IMR-90 (cell line): ENCODE data around the gene TRAPPC10. TPM values are rescaled to one million over a fixed set of nuclear protein-coding genes. Genes with fewer than 3 reads are reported as not detected.
A peak's percentile ranks its signal among the peaks of the same experiment; 100 is the strongest.

ENCODE experiments used
- ATAC-seq: fragments of 200-7000 bp; cut with Tn5 transposase; 2 replicates; pipeline ENCODE4 v1.9.1; 2020; ENCODE audit warnings: low read depth, mild to moderate bottlenecking, moderate library complexity
- BruUV-seq: library from RNA; stranded (reverse); fragments of 400-500 nt; replicated peaks from 2 replicates; lab custom pipeline; 2021; lab: Mats Ljungman, UMichigan
- CTCF ChIA-PET: fragments of 300-600 bp; formaldehyde crosslinking; extraction: SDS; loops from one replicate; lab custom pipeline; 2021; ENCODE audit warnings: antibody characterized with exemption; lab: Yijun Ruan, JAX
- POLR2A ChIA-PET: fragments of 300-600 bp; sonication (Branson Sonifier 250); formaldehyde crosslinking; loops from one replicate; lab custom pipeline; 2022; ENCODE audit warnings: antibody characterized with exemption; ENCODE audit not compliant: unreplicated experiment; lab: Charles Lee
- DNase-seq: peaks from one replicate; pipeline ENCODE4 v3.0.0; 2013
- H2AFZ ChIP-seq: replicated peaks from 2 replicates; pipeline ENCODE3; 2013; ENCODE audit warnings: low read length, mild to moderate bottlenecking; ENCODE audit not compliant: poor library complexity
- H2AK5ac ChIP-seq: 2 replicates; pipeline ENCODE4 v1.6.1; 2013; ENCODE audit warnings: low read depth, low read length, inconsistent platforms
- H2AK9ac ChIP-seq: replicated peaks from 2 replicates; pipeline ENCODE3; 2013; ENCODE audit warnings: mild to moderate bottlenecking, low read depth, low read length, moderate library complexity; ENCODE audit not compliant: poor library complexity
- H2BK120ac ChIP-seq: 2 replicates; pipeline ENCODE4 v1.6.1; 2013; ENCODE audit warnings: low read depth, low read length, inconsistent platforms
- H2BK15ac ChIP-seq: 3 replicates; pipeline ENCODE4 v1.6.1; 2013; ENCODE audit warnings: low read depth, low read length, inconsistent platforms
- H2BK20ac ChIP-seq: 2 replicates; pipeline ENCODE4 v1.6.1; 2013; ENCODE audit warnings: low read depth, mild to moderate bottlenecking, inconsistent platforms, low read length, moderate library complexity
- H2BK5ac ChIP-seq: 2 replicates; pipeline ENCODE4 v1.6.1; 2013; ENCODE audit warnings: mild to moderate bottlenecking, low read depth, low read length, inconsistent platforms; ENCODE audit not compliant: poor library complexity, severe bottlenecking
- H3K14ac ChIP-seq: replicated peaks from 2 replicates; pipeline ENCODE4 v1.6.1; 2013; ENCODE audit warnings: low read depth, low read length, inconsistent platforms
- H3K18ac ChIP-seq: 2 replicates; pipeline ENCODE4 v1.6.1; 2013; ENCODE audit warnings: low read depth, low read length, control low read depth
- H3K23ac ChIP-seq: 2 replicates; pipeline ENCODE4 v1.6.1; 2013; ENCODE audit warnings: low read depth, low read length, inconsistent platforms
- H3K27ac ChIP-seq: 2 replicates; pipeline ENCODE4 v1.5.1; 2013; ENCODE audit warnings: mild to moderate bottlenecking, control low read depth, low read length; ENCODE audit not compliant: insufficient read depth
- H3K27me3 ChIP-seq: 2 replicates; pipeline ENCODE4 v1.6.1; 2013; ENCODE audit warnings: low read length; ENCODE audit not compliant: control insufficient read depth, insufficient read depth
- H3K36me3 ChIP-seq: 2 replicates; pipeline ENCODE4 v1.6.1; 2013; ENCODE audit warnings: low read length, mixed read lengths; ENCODE audit not compliant: control insufficient read depth, insufficient read depth
- H3K4ac ChIP-seq: 2 replicates; pipeline ENCODE4 v1.6.1; 2013; ENCODE audit warnings: low read depth, low read length, inconsistent platforms
- H3K4me1 ChIP-seq: 2 replicates; pipeline ENCODE4 v1.6.1; 2013; ENCODE audit warnings: low read length, mixed read lengths; ENCODE audit not compliant: control insufficient read depth, insufficient read depth
- H3K4me2 ChIP-seq: 2 replicates; pipeline ENCODE4 v1.6.1; 2013; ENCODE audit warnings: low read depth, mild to moderate bottlenecking, control low read depth, low read length, moderate library complexity
- H3K4me3 ChIP-seq: 2 replicates; pipeline ENCODE4 v1.5.1; 2013; ENCODE audit warnings: low read depth, mild to moderate bottlenecking, control low read depth, low read length, moderate library complexity; ENCODE audit not compliant: insufficient read depth
- H3K56ac ChIP-seq: 2 replicates; pipeline ENCODE4 v1.6.1; 2013; ENCODE audit warnings: low read length, inconsistent platforms; ENCODE audit not compliant: insufficient read depth; ENCODE audit errors: extremely low read depth
- H3K79me1 ChIP-seq, 2 experiments: 2 replicates each; pipeline ENCODE4 v1.6.1; 2013; ENCODE audit warnings: low read length in 2 of 2, inconsistent platforms in 1 of 2, low read depth in 1 of 2
- H3K9ac ChIP-seq: 2 replicates; pipeline ENCODE4 v1.6.1; 2013; ENCODE audit warnings: low read depth, low read length, control low read depth
- H3K9me1 ChIP-seq: 2 replicates; pipeline ENCODE4 v1.6.1; 2013; ENCODE audit warnings: low read length, inconsistent platforms; ENCODE audit not compliant: insufficient read depth
- H3K9me3 ChIP-seq: 2 replicates; pipeline ENCODE4 v1.6.1; 2013; ENCODE audit warnings: low read length; ENCODE audit not compliant: control insufficient read depth, insufficient read depth
- H4K20me1 ChIP-seq: 2 replicates; pipeline ENCODE4 v1.6.1; 2013; ENCODE audit warnings: low read length, inconsistent platforms; ENCODE audit not compliant: insufficient read depth
- H4K5ac ChIP-seq: 2 replicates; pipeline ENCODE4 v1.6.1; 2013; ENCODE audit warnings: mild to moderate bottlenecking, low read depth, low read length, control low read depth
- H4K8ac ChIP-seq, 2 experiments: 2 replicates each; pipeline ENCODE4 v1.6.1; 2013; ENCODE audit warnings: low read depth in 2 of 2, low read length in 2 of 2, control low read depth in 1 of 2, inconsistent platforms in 1 of 2
- H4K91ac ChIP-seq: 2 replicates; pipeline ENCODE4 v1.6.1; 2013; ENCODE audit warnings: low read depth, low read length, inconsistent platforms; ENCODE audit not compliant: insufficient read depth
- BHLHE40 ChIP-seq: fragments of 150-350 bp; IDR thresholded peaks from 2 replicates; pipeline ENCODE4 v1.6.1; 2016; ENCODE audit warnings: mild to moderate bottlenecking, low read depth, low read length
- CEBPB ChIP-seq: IDR thresholded peaks from 2 replicates; pipeline ENCODE4 v1.6.1; 2012; ENCODE audit warnings: low read depth, low read length, improper control_type of control experiment
- CHD1 ChIP-seq: IDR thresholded peaks from 2 replicates; pipeline ENCODE4 v1.6.1; 2012; ENCODE audit warnings: low read depth, low read length, improper control_type of control experiment
- CTCF ChIP-seq: conservative IDR thresholded peaks from 2 replicates; pipeline ENCODE4 v1.5.1; 2012; ENCODE audit warnings: mild to moderate bottlenecking, low read depth, low read length, improper control_type of control experiment
- ELK1 ChIP-seq: fragments of 150-350 bp; IDR thresholded peaks from 2 replicates; pipeline ENCODE4 v1.6.1; 2016; ENCODE audit warnings: low read depth, mild to moderate bottlenecking, low read length, moderate library complexity, borderline replicate concordance
- FOS ChIP-seq: fragments of 150-350 bp; IDR thresholded peaks from 2 replicates; pipeline ENCODE4 v1.6.1; 2016; ENCODE audit warnings: low read depth, low read length
- MAFK ChIP-seq: IDR thresholded peaks from 2 replicates; pipeline ENCODE4 v1.6.1; 2012; ENCODE audit warnings: low read depth, low read length, improper control_type of control experiment
- MAZ ChIP-seq: IDR thresholded peaks from 2 replicates; pipeline ENCODE4 v1.6.1; 2012; ENCODE audit warnings: low read depth, mild to moderate bottlenecking, low read length, improper control_type of control experiment, moderate library complexity, borderline replicate concordance
- MXI1 ChIP-seq: IDR thresholded peaks from 2 replicates; pipeline ENCODE4 v1.6.1; 2012; ENCODE audit warnings: low read depth, mild to moderate bottlenecking, low read length, moderate library complexity, borderline replicate concordance
- NFE2L2 ChIP-seq: fragments of 150-350 bp; IDR thresholded peaks from 2 replicates; pipeline ENCODE4 v1.6.1; 2016; ENCODE audit warnings: low read depth, mild to moderate bottlenecking, low read length
- POLR2A ChIP-seq: IDR thresholded peaks from 2 replicates; pipeline ENCODE4 v1.6.1; 2012; ENCODE audit warnings: mild to moderate bottlenecking, low read depth, low read length
- RAD21 ChIP-seq: IDR thresholded peaks from 2 replicates; pipeline ENCODE4 v1.6.1; 2012; ENCODE audit warnings: low read length, improper control_type of control experiment
- RCOR1 ChIP-seq: IDR thresholded peaks from 2 replicates; pipeline ENCODE4 v1.6.1; 2012; ENCODE audit warnings: mild to moderate bottlenecking, low read length, improper control_type of control experiment; ENCODE audit not compliant: insufficient replicate concordance
- RFX5 ChIP-seq: IDR thresholded peaks from 2 replicates; pipeline ENCODE4 v1.8.0; 2012; ENCODE audit warnings: low read depth, mild to moderate bottlenecking, low read length, moderate library complexity
- SMC3 ChIP-seq: fragments of 150-350 bp; IDR thresholded peaks from 2 replicates; pipeline ENCODE4 v1.6.1; 2016; ENCODE audit warnings: low read depth, mild to moderate bottlenecking, antibody characterized with exemption, low read length, moderate library complexity
- USF2 ChIP-seq: fragments of 150-350 bp; IDR thresholded peaks from 2 replicates; pipeline ENCODE4 v1.6.1; 2017; ENCODE audit warnings: mild to moderate bottlenecking, antibody characterized with exemption, low read length, low read depth
- WGBS, 2 experiments: methylation state at CpG; one replicate each; pipeline versions ENCODE4 v1.1.5 to v1.1.7; 2013; ENCODE audit warnings: missing lambda C conversion rate in 2 of 2; ENCODE audit not compliant: insufficient read length in 1 of 2; ENCODE audit errors: extremely low coverage in 2 of 2; 5-methylcytosine and 5-hydroxymethylcytosine counted together
- dilution Hi-C: fragments of 300-500 bp; cut with HindIII; formaldehyde crosslinking; loops from one replicate; pipeline ENCODE4 v1.14.3; 2018; ENCODE audit warnings: low sequenced_read_pairs; ENCODE audit not compliant: unreplicated experiment
- in situ Hi-C: fragments of 300-500 bp; cut with MboI; formaldehyde crosslinking; loops from 3 replicates; pipeline ENCODE4 v1.14.3; 2019; ENCODE audit warnings: low sequenced_read_pairs, inconsistent platforms, mixed read lengths
- intact Hi-C: fragments of 100-400 bp; cut with micrococcal nuclease; formaldehyde crosslinking; loops from 2 replicates; pipeline ENCODE4 v1.10.0; 2022
- polyA plus RNA-seq, 3 experiments: library from polyadenylated mRNA; depleted of rRNA; stranded (reverse); fragments of >200 nt; gene quantifications; 2 replicates each; pipeline ENCODE4 v1.2.3, GENCODE V29; 2012; ENCODE audit warnings: low replicate concordance in 1 of 3
- total RNA-seq: library from RNA; depleted of rRNA; stranded (reverse); fragments of >200 nt; gene quantifications from 2 replicates; pipeline ENCODE4 v1.2.3, GENCODE V29; 2012

Gene TRAPPC10
- total and polyA plus RNA-seq, 2 of the 4 experiments (the other 2 are of a cell fraction), result 17.8 to 18.1 TPM

GRCh38 chr21:44051462-44051941, 39.4 kb downstream of the TRAPPC10 start:
- Histone ChIP-seq H3K9ac (no peak overlapping the region), H2BK20ac (no peak overlapping the region), H4K8ac (peak overlapping the region in 1 of 2 experiments; percentile 57; a peak in 1 of 4 replicates), H2AK9ac (peak overlapping the region; percentile 46), H3K9me3 (no peaks in the 10 kb centered on the region), H2BK15ac (no peak overlapping the region), H3K4ac (peak overlapping the region; percentile 53), H4K5ac (no peak overlapping the region), H3K4me3 (no peak overlapping the region), H2BK120ac (0 out of 2 replicates have a peak overlapping the region, but pooled peaks have one; percentile 6), H4K20me1 (peaks cover 43% of the 10 kb centered on the region), H3K79me1 (peaks cover 58 to 87% of the 10 kb centered on the region in 2 experiments), H3K23ac (peak overlapping the region; percentile 45; the same call in 1 of the 2 replicates), H3K18ac (no peak overlapping the region), H2BK5ac (peak overlapping the region; percentile 26), H3K27me3 (no peaks in the 10 kb centered on the region), H3K4me1 (peaks cover 20% of the 10 kb centered on the region), H3K9me1 (peaks cover 25% of the 10 kb centered on the region), H3K56ac (no peak overlapping the region), H4K91ac (no peak overlapping the region), H3K4me2 (peak overlapping the region; percentile 12; the same call in 1 of the 2 replicates), H2AK5ac (peak overlapping the region; percentile 71), H3K14ac (no peak overlapping the region), H2AFZ (peak overlapping the region; percentile 59), H3K36me3 (peaks cover 10% of the 10 kb centered on the region), H3K27ac (peak overlapping the region; percentile 72)
- intact Hi-C loops, result loop anchor here (5.0 kb wide), 1 partner anchor 39 kb away; the partner anchor contains the start of gene TRAPPC10
- ATAC-seq, result peak; percentile 16
- ChIA-PET POLR2A (no interaction called here), CTCF (no interaction called here)
- dilution Hi-C loops, result no loop called here
- WGBS, 2 experiments, result 57% methylated on average over 3 of the region's 11 CpGs; no CpG with 5 or more reads in 1 of the 2 experiments
- in situ Hi-C loops, result no loop called here
- BruUV-seq, result no TSS peak
- DNase-seq, result peak; percentile 55
- TF ChIP-seq MAZ (no peak), CHD1 (no peak), POLR2A (no peak), USF2 (no peak), FOS (no peak), RFX5 (no peak), ELK1 (no peak), CEBPB (no peak), BHLHE40 (no peak), RAD21 (no peak), MAFK (no peak), RCOR1 (no peak), CTCF (no peak), SMC3 (no peak), NFE2L2 (no peak), MXI1 (no peak)
